HCT116 (cell line): Measurements from ENCODE around the gene MYCBP2. TPM values are rescaled to one million over a fixed set of nuclear protein-coding genes. Genes with fewer than 3 reads are reported as not detected.
"Not testable (repeated sequence)": the region's sequence is repeated elsewhere in the genome, so short reads cannot be mapped to it uniquely, and the experiment has no call there.

Experiments
- ATAC-seq: fragments of 200-7000 bp; cut with Tn5 transposase; 2 replicates; pipeline ENCODE4 v1.9.1; 2020; ENCODE audit warnings: mild to moderate bottlenecking, moderate library complexity
- BruUV-seq: library from RNA; stranded (reverse); fragments of 400-500 nt; replicated peaks from 2 replicates; lab custom pipeline; 2021; lab: Mats Ljungman, UMichigan
- CTCF ChIA-PET: fragments of 300-600 bp; sonication (Branson Sonifier 250); formaldehyde crosslinking; loops from one replicate; lab custom pipeline; 2021; ENCODE audit warnings: antibody characterized with exemption; lab: Charles Lee
- POLR2A ChIA-PET: fragments of 300-600, 350-600 bp; sonication (Branson Sonifier 250); formaldehyde crosslinking; loops from one replicate; lab custom pipeline; 2021; ENCODE audit warnings: antibody characterized with exemption; lab: Charles Lee
- RAD21 ChIA-PET, 2 experiments: fragments of 300-600 bp; sonication (Branson Sonifier 250); formaldehyde crosslinking; loops; one replicate each; lab custom pipeline; 2023; ENCODE audit warnings: low total read pairs in 2 of 2; ENCODE audit not compliant: uncharacterized antibody in 2 of 2, unreplicated experiment in 2 of 2, low non-redundant PET in 1 of 2; lab: Charles Lee
- DNase-seq: peaks from one replicate; pipeline ENCODE4 v3.0.0-alpha.2; 2010; ENCODE audit warnings: low read depth, low spot score
- H2AFZ ChIP-seq: fragments of 200-600 bp; shearing (Covaris generic), sonication (generic); 2 replicates; pipeline ENCODE4 v1.6.1; 2017; ENCODE audit warnings: low read depth, mixed run types, mixed read lengths, antibody characterized with exemption, low read length; ENCODE audit not compliant: poor library complexity, severe bottlenecking
- H3K27ac ChIP-seq: 2 replicates; pipeline ENCODE4 v1.5.1; 2012; ENCODE audit warnings: low read depth, low read length
- H3K27me3 ChIP-seq: fragments of 200-600 bp; sonication (generic); 2 replicates; pipeline ENCODE4 v1.6.1; 2016; ENCODE audit warnings: mixed run types, low read length, mixed read lengths; ENCODE audit not compliant: insufficient read depth
- H3K36me3 ChIP-seq, 2 experiments: fragments of 200-500 bp in 1 of 2; fragments of 200-600 bp in 1 of 2; sonication (Bioruptor generic) in 1 of 2; sonication (generic) in 1 of 2; 2 replicates each; pipeline versions ENCODE4 v1.5.1 to v1.6.1; 2014 to 2016; ENCODE audit warnings: low read length in 2 of 2, inconsistent platforms in 1 of 2, mixed read lengths in 1 of 2, mixed run types in 1 of 2; ENCODE audit not compliant: insufficient read depth in 2 of 2, control insufficient read depth in 1 of 2
- H3K4me1 ChIP-seq, 2 experiments: fragments of 200-600 bp in 1 of 2; sonication (generic) in 1 of 2; 2 replicates each; pipeline versions ENCODE4 v1.5.1 to v1.6.1; 2012 to 2017; ENCODE audit warnings: low read length in 2 of 2, inconsistent platforms in 1 of 2, mild to moderate bottlenecking in 1 of 2, mixed read lengths in 1 of 2, mixed run types in 1 of 2, moderate library complexity in 1 of 2; ENCODE audit not compliant: insufficient read depth in 2 of 2, control insufficient read depth in 1 of 2
- H3K4me2 ChIP-seq: fragments of 200-600 bp; sonication (generic); 2 replicates; pipeline ENCODE4 v1.6.1; 2017; ENCODE audit warnings: mixed run types, low read length, mixed read lengths
- H3K4me3 ChIP-seq, 2 experiments: fragments of 200-600 bp in 1 of 2; sonication (generic) in 1 of 2; replicated peaks in 1 of 2; 2 replicates each; pipeline ENCODE4 v1.5.1; 2011 to 2016; ENCODE audit warnings: low read length in 2 of 2, control low read depth in 1 of 2, low read depth in 1 of 2, mild to moderate bottlenecking in 1 of 2, mixed read lengths in 1 of 2, mixed run types in 1 of 2
- H3K79me2 ChIP-seq: fragments of 200-600 bp; sonication (generic); 2 replicates; pipeline ENCODE4 v1.6.1; 2017; ENCODE audit warnings: mild to moderate bottlenecking, mixed run types, low read length, moderate library complexity, mixed read lengths; ENCODE audit not compliant: insufficient read depth
- H3K9ac ChIP-seq: fragments of 200-600 bp; sonication (generic); 2 replicates; pipeline ENCODE4 v1.6.1; 2016; ENCODE audit warnings: low read length, mixed read lengths
- H3K9me2 ChIP-seq: fragments of 200-600 bp; sonication (generic), shearing (Covaris generic); 2 replicates; pipeline ENCODE4 v1.6.1; 2017; ENCODE audit warnings: mixed run types, mild to moderate bottlenecking, moderate library complexity; ENCODE audit not compliant: insufficient read depth
- H3K9me3 ChIP-seq, 2 experiments: fragments of 200-500 bp in 1 of 2; fragments of 200-600 bp in 1 of 2; sonication (Bioruptor generic) in 1 of 2; sonication (generic) in 1 of 2; 2 replicates each; pipeline ENCODE4 v1.6.1; 2014 to 2017; ENCODE audit warnings: low read length in 2 of 2, mixed read lengths in 2 of 2, inconsistent platforms in 1 of 2, low read depth in 1 of 2, mild to moderate bottlenecking in 1 of 2, mixed run types in 1 of 2, moderate library complexity in 1 of 2; ENCODE audit not compliant: control insufficient read depth in 1 of 2, insufficient read depth in 1 of 2
- H4K20me1 ChIP-seq: fragments of 200-600 bp; sonication (generic), shearing (Covaris generic); 2 replicates; pipeline ENCODE4 v1.6.1; 2017; ENCODE audit warnings: mixed run types, mild to moderate bottlenecking, moderate library complexity; ENCODE audit not compliant: insufficient read depth
- CBX3 ChIP-seq: IDR thresholded peaks from 2 replicates; pipeline ENCODE4 v1.6.1; 2012; ENCODE audit warnings: low read depth
- CEBPB ChIP-seq: IDR thresholded peaks from 2 replicates; pipeline ENCODE4 v1.6.1; 2012; ENCODE audit warnings: low read depth
- ELF1 ChIP-seq: IDR thresholded peaks from 2 replicates; pipeline ENCODE4 v1.6.1; 2012; ENCODE audit warnings: low read depth, borderline replicate concordance
- EZH2 ChIP-seq: fragments of 200-600 bp; sonication (generic); IDR thresholded peaks from 2 replicates; pipeline ENCODE4 v1.6.1; 2017; ENCODE audit warnings: antibody characterized with exemption, mixed run types
- POLR2A ChIP-seq: IDR thresholded peaks from 2 replicates; pipeline ENCODE4 v1.7.0; 2011; ENCODE audit warnings: borderline replicate concordance; ENCODE audit not compliant: insufficient read depth, insufficient read length; ENCODE audit errors: extremely low read depth
- REST ChIP-seq: IDR thresholded peaks from 2 replicates; pipeline ENCODE4 v1.6.1; 2012; ENCODE audit warnings: low read depth
- SIN3A ChIP-seq: IDR thresholded peaks from 2 replicates; pipeline ENCODE4 v1.6.1; 2012; ENCODE audit warnings: low read depth
- SRF ChIP-seq: IDR thresholded peaks from 2 replicates; pipeline ENCODE4 v1.6.1; 2012; ENCODE audit warnings: low read depth
- ZBTB33 ChIP-seq: IDR thresholded peaks from 2 replicates; pipeline ENCODE4 v1.6.1; 2011; ENCODE audit warnings: mild to moderate bottlenecking, low read length, moderate library complexity; ENCODE audit not compliant: insufficient replicate concordance; ENCODE audit errors: extremely low read depth
- ZFX ChIP-seq: fragments of 450-650 bp; IDR thresholded peaks from 2 replicates; pipeline ENCODE4 v1.6.1; 2017
- intact Hi-C: fragments of 100-400 bp; cut with micrococcal nuclease; formaldehyde crosslinking; loops from 2 replicates; pipeline ENCODE4 v1.10.0; 2022
- total RNA-seq: library from RNA; stranded (reverse); gene quantifications from one replicate; pipeline ENCODE4 v1.2.1, GENCODE V29; 2021; ENCODE audit not compliant: unreplicated experiment

Gene MYCBP2
- total RNA-seq, 1 experiment from 2014 or later, result 48.5 TPM

- no peaks in the 10 kb centered on the region for H3K27me3 ChIP-seq
- no peak overlapping the region for H3K4me3 ChIP-seq
- intact Hi-C loops, result loop anchor here (10.0 kb wide), 1 partner anchor 1334 kb away; no protein-coding TSS in a partner anchor
- peaks cover 9 to 17% of the 10 kb centered on the region in 2 experiments for H3K36me3 ChIP-seq
- no peak for ATAC-seq
- POLR2A ChIA-PET, result no interaction called here
- H4K20me1 ChIP-seq, result no peaks in the 10 kb centered on the region
- TF ChIP-seq ZBTB33 (no peak), EZH2 (no peak), CEBPB (no peak), CBX3 (no peak), REST (no peak), SIN3A (no peak), SRF (no peak), ZFX (no peak), POLR2A (no peak), ELF1 (no peak)
- TF ChIP-seq, all 23 proteins: peak for 0
- H3K4me2 ChIP-seq, result no peak overlapping the region
- H3K4me1 ChIP-seq, result no peaks in the 10 kb centered on the region
- H2AFZ ChIP-seq, result no peak overlapping the region
- peaks cover 61% of the 10 kb centered on the region for H3K79me2 ChIP-seq
- no peak overlapping the region for H3K27ac ChIP-seq
- ChIA-PET RAD21 (no interaction called here), CTCF (no interaction called here)
- no peak for DNase-seq
- H3K9me2 ChIP-seq, result no peaks in the 10 kb centered on the region
- H3K9ac ChIP-seq, result no peak overlapping the region
- H3K9me3 ChIP-seq, result no peaks in the 10 kb centered on the region
- BruUV-seq, result no TSS peak
These were observed 317.9 kb downstream of the MYCBP2 start for GRCh38 chr13:77009011-77009410.

DNA sequence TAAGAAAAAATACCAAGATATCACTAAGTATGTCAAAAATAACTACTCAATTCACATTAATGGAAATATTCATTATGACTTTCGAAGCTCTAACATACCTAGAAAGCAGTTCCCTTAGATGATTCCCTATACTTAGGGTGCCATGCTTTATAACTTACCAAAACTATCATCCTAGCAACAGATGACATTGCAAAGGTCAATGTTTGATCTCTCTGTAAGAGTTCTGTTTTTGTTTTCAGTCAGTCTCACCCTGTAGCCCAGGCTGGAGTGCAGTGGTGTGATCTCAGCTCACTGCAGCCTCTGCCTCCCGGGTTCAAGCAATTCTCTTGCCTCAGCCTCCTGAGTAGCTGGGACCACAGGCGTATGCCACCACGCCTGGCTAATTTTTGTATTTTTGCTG is 318.6 kb downstream of the MYCBP2 start:
- H3K9ac ChIP-seq, RAD21 ChIA-PET, H3K4me2 ChIP-seq, CTCF ChIA-PET, POLR2A ChIA-PET, DNase-seq, ATAC-seq, H3K4me3 ChIP-seq, H3K9me3 ChIP-seq, H3K4me1 ChIP-seq, H3K9me2 ChIP-seq, H2AFZ ChIP-seq, H4K20me1 ChIP-seq, H3K27ac ChIP-seq, BruUV-seq, H3K27me3 ChIP-seq: not testable (repeated sequence)
- intact Hi-C loops, result loop anchor here (10.0 kb wide), 1 partner anchor 1334 kb away; no protein-coding TSS in a partner anchor
- Histone ChIP-seq H3K36me3 (peaks cover 5 to 12% of the 10 kb centered on the region in 2 experiments; a peak in 3 of 4 replicates), H3K79me2 (peaks cover 55% of the 10 kb centered on the region)
